ENCODE data around the gene CCDC102A.

- no peak for TF ChIP-seq PHF21A (IDR thresholded peaks at IDR 0.05; ENCODE audit: borderline replicate concordance, low read depth)
- no peak for TF ChIP-seq MYC (IDR thresholded peaks at IDR 0.05; ENCODE audit: low read depth, low read length)
- TF ChIP-seq MYC (CRISPR knock-in tag; IDR thresholded peaks at IDR 0.05; ENCODE audit: borderline replicate concordance, low read depth) = no peak
- no peak for TF ChIP-seq REST (IDR thresholded peaks at IDR 0.05; ENCODE audit: borderline replicate concordance)
- TF ChIP-seq REST (CRISPR knock-in tag; IDR thresholded peaks at IDR 0.05; ENCODE audit: low read depth) = no peak
- no peak for TF ChIP-seq TCF7L2 (IDR thresholded peaks at IDR 0.05; ENCODE audit: low read depth, low read length)
- no peak for TF ChIP-seq RAD21 (CRISPR knock-in tag; conservative IDR thresholded peaks at IDR 0.05 in 1 of 2, IDR thresholded peaks at IDR 0.05 in 1 of 2)
- no peak for TF ChIP-seq RFX5 (IDR thresholded peaks at IDR 0.05; ENCODE audit: low read depth, low read length)
- no peak for TF ChIP-seq SREBF2 (CRISPR knock-in tag; IDR thresholded peaks at IDR 0.05)
- no peak for TF ChIP-seq ARID1B (IDR thresholded peaks at IDR 0.05)
Measured at GRCh38 chr16:57549730-57550129, 13.4 kb upstream of the CCDC102A start.

Measured in K562 (cell line).